ENCODE measurements around the gene MOK.
A peak's percentile ranks its signal among the peaks of the same experiment; 100 is the strongest.
"Not testable (repeated sequence)": the region's sequence is repeated elsewhere in the genome, so short reads cannot be mapped to it uniquely, and the experiment has no call there.

The MOK gene

GRCh38 chr14:102304611-102305506 lies at the start of gene MOK:
Gene MOK, minus strand, starts transcription at chr14:102305164. Its CDS starts 196 bp downstream, at chr14:102304968.
- DNase-seq = peak; percentile 97

- no peak for DNase-seq
Measured at GRCh38 chr14:102353126-102353619, 48.2 kb upstream of the MOK start.

- DNase-seq = no peak
Measured at GRCh38 chr14:102352213-102352612, 47.2 kb upstream of the MOK start.

- not testable (repeated sequence) for DNase-seq
Measured at GRCh38 chr14:102351593-102351992, 46.6 kb upstream of the MOK start.

GRCh38 chr14:102351023-102351422 lies 46.1 kb upstream of the MOK start:
- no peak for DNase-seq

GRCh38 chr14:102348376-102348775 lies 43.4 kb upstream of the MOK start:
- no peak for DNase-seq

GRCh38 chr14:102346645-102347044 lies 41.7 kb upstream of the MOK start:
- DNase-seq = no peak

GRCh38 chr14:102345232-102345631 lies 40.3 kb upstream of the MOK start:
- DNase-seq = no peak

GRCh38 chr14:102344485-102344884 lies 39.5 kb upstream of the MOK start:
- no peak for DNase-seq

- no peak for DNase-seq
Measured at GRCh38 chr14:102344084-102344483, 39.1 kb upstream of the MOK start.

- DNase-seq = no peak
Measured at GRCh38 chr14:102342238-102342637, 37.3 kb upstream of the MOK start.

GRCh38 chr14:102341566-102341965 lies 36.6 kb upstream of the MOK start:
- DNase-seq = no peak

- DNase-seq = no peak
Measured at GRCh38 chr14:102338724-102339123, 33.8 kb upstream of the MOK start.

- no peak for DNase-seq
Measured at GRCh38 chr14:102335163-102335562, 30.2 kb upstream of the MOK start.

GRCh38 chr14:102333795-102334705 lies 29.1 kb upstream of the MOK start:
- DNase-seq = no peak

- DNase-seq = no peak
Measured at GRCh38 chr14:102333390-102333789, 28.4 kb upstream of the MOK start.

- DNase-seq = no peak
Measured at GRCh38 chr14:102330806-102331205, 25.8 kb upstream of the MOK start.

GRCh38 chr14:102329381-102329780 lies 24.4 kb upstream of the MOK start:
- DNase-seq = not testable (repeated sequence)

- DNase-seq = no peak
Measured at GRCh38 chr14:102326583-102326982, 21.6 kb upstream of the MOK start.

GRCh38 chr14:102325791-102326345 lies 20.9 kb upstream of the MOK start:
- no peak for DNase-seq

GRCh38 chr14:102323102-102323501 lies 18.1 kb upstream of the MOK start:
- peak; percentile 39 for DNase-seq

- DNase-seq = no peak
Measured at GRCh38 chr14:102321456-102322422, 16.8 kb upstream of the MOK start.

All from stimulated activated CD8-positive, alpha-beta memory T cell treated with anti-CD3 and anti-CD28 coated beads, Interleukin-4, amount 100 ng/mL, for 48 hours (primary cell).